Keratinocyte (primary cell): Measurements from ENCODE around the gene NMD3.

ENCODE experiments used
- CTCF ChIP-seq, 3 experiments: IDR thresholded peaks in 1 of 3; conservative IDR thresholded peaks in 1 of 3; optimal IDR thresholded peaks in 1 of 3; 2 replicates in 2 of 3; 3 replicates in 1 of 3; pipeline versions ENCODE3 to v1.5.1; 2011; ENCODE audit warnings: low read length in 3 of 3, mild to moderate bottlenecking in 3 of 3, moderate library complexity in 2 of 3, control low read depth in 1 of 3, inconsistent platforms in 1 of 3; ENCODE audit not compliant: insufficient read depth in 2 of 3; ENCODE audit errors: extremely low read depth in 1 of 3
- EZH2 ChIP-seq: IDR thresholded peaks from one replicate; pipeline ENCODE4 v1.6.1; 2012; ENCODE audit warnings: inconsistent platforms, mild to moderate bottlenecking, low read length, moderate library complexity

GRCh38 chr3:161212906-161213305 lies 8.2 kb upstream of the NMD3 start:
- TF ChIP-seq CTCF (optimal IDR thresholded peaks at IDR 0.05 in 1 of 3, IDR thresholded peaks at IDR 0.05 in 1 of 3, conservative IDR thresholded peaks at IDR 0.05 in 1 of 3; ENCODE audit: extremely low read depth in 1 of 3, insufficient read depth in 2 of 3, low read length in 3 of 3): no peak
- TF ChIP-seq EZH2: no peak
